ENCODE measurements around the gene ITGA11. TPM values are rescaled to one million over a fixed set of nuclear protein-coding genes. Genes with fewer than 3 reads are reported as not detected.

ITGA11 gene
- total and polyA plus RNA-seq, 2 of the 4 experiments (the other 2 are of a cell fraction): 4.1 to 6.6 TPM

DNA sequence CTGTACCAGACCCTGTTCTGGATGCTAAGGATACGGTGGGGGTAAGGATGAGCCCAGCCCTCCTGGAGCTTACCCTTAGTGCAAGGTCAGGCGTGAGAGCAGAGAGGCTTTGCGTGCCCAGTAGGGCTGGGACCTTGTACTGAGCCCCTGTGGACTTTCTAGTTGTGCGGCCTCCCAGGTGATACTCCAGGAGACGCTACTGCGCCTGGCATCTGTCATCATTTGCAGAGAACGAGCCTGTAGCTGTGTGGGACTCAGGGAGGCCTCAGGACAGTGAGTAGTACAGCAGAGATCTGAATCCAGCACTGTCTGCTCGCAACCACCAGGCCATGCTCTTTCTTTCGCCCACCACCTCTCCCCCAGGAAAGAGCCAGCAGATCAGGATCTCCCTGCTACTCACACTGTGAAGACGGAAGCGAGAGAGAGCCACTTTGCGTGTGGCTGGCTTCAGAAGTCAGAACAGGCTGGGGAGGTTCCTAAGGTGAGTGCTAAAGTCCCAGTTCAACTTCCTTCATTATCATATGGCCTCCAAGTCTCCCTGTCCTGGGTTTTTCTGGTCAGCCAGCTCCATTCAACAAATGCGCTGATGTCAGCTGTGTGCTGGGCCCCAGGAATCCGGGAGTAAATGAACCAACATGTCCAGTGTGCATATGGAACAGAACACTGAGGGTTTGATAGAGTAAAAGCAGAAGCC lies 38.2 kb upstream of the ITGA11 start:
- H3K9ac ChIP-seq (ENCODE audit: low read depth, low read length): no peak overlapping the region
- no peaks in the 10 kb centered on the region for H4K20me1 ChIP-seq (ENCODE audit: insufficient read depth, low read length)
- in situ Hi-C loops (cut with MboI; ENCODE audit: low sequenced_read_pairs) (no loop called here), intact Hi-C loops (cut with micrococcal nuclease) (no loop called here), dilution Hi-C loops (cut with HindIII; ENCODE audit: low sequenced_read_pairs, unreplicated experiment) (no loop called here)
- CTCF ChIA-PET: no interaction called here
- H3K9me3 ChIP-seq (ENCODE audit: control insufficient read depth, insufficient read depth, low read length): 0 out of 2 replicates have a peak, but pooled peaks cover 2% of the 10 kb centered on the region
- BruUV-seq (replicated peaks): no TSS peak
- H3K4ac ChIP-seq (ENCODE audit: low read depth, low read length): no peak overlapping the region
- H3K9me1 ChIP-seq (ENCODE audit: insufficient read depth, low read length): no peaks in the 10 kb centered on the region
- no peak overlapping the region for H4K8ac ChIP-seq (ENCODE audit: low read depth in 2 of 2, low read length in 2 of 2)
- H2BK5ac ChIP-seq (ENCODE audit: low read depth, low read length, poor library complexity, severe bottlenecking): no peak overlapping the region
- H2AFZ ChIP-seq (replicated peaks; ENCODE audit: low read length, poor library complexity): no peak overlapping the region
- WGBS, 2 experiments (ENCODE audit: extremely low coverage in 2 of 2, insufficient read length in 1 of 2): 87% methylated on average over 6 of the region's 14 CpGs; no CpG with 5 or more reads in 1 of the 2 experiments
- no peak overlapping the region for H4K91ac ChIP-seq (ENCODE audit: insufficient read depth, low read depth, low read length)
- H3K14ac ChIP-seq (replicated peaks; ENCODE audit: low read depth, low read length): no peak overlapping the region
- H2BK20ac ChIP-seq (ENCODE audit: low read depth, low read length): no peak overlapping the region
- H3K23ac ChIP-seq (ENCODE audit: low read depth, low read length): no peak overlapping the region
- H3K56ac ChIP-seq (ENCODE audit: extremely low read depth, insufficient read depth, low read length): no peak overlapping the region
- no peak for DNase-seq
- H2BK15ac ChIP-seq (ENCODE audit: low read depth, low read length): no peak overlapping the region
- no peak overlapping the region for H2AK9ac ChIP-seq (replicated peaks; ENCODE audit: low read depth, low read length, poor library complexity)
- TF ChIP-seq FOS (IDR thresholded peaks at IDR 0.05; ENCODE audit: low read depth, low read length) (no peak), BHLHE40 (IDR thresholded peaks at IDR 0.05; ENCODE audit: low read depth, low read length) (no peak), CEBPB (IDR thresholded peaks at IDR 0.05; ENCODE audit: low read depth, low read length) (no peak), RFX5 (IDR thresholded peaks at IDR 0.05; ENCODE audit: low read depth, low read length) (no peak), MAFK (IDR thresholded peaks at IDR 0.05; ENCODE audit: low read depth, low read length) (no peak), MAZ (IDR thresholded peaks at IDR 0.05; ENCODE audit: borderline replicate concordance, low read depth, low read length) (no peak), RCOR1 (IDR thresholded peaks at IDR 0.05; ENCODE audit: insufficient replicate concordance, low read length) (no peak), CHD1 (IDR thresholded peaks at IDR 0.05; ENCODE audit: low read depth, low read length) (no peak), MXI1 (IDR thresholded peaks at IDR 0.05; ENCODE audit: borderline replicate concordance, low read depth, low read length) (no peak), NFE2L2 (IDR thresholded peaks at IDR 0.05; ENCODE audit: low read depth, low read length) (no peak), RAD21 (IDR thresholded peaks at IDR 0.05; ENCODE audit: low read length) (no peak), POLR2A (IDR thresholded peaks at IDR 0.05; ENCODE audit: low read depth, low read length) (no peak), ELK1 (IDR thresholded peaks at IDR 0.05; ENCODE audit: borderline replicate concordance, low read depth, low read length) (no peak), SMC3 (IDR thresholded peaks at IDR 0.05; ENCODE audit: low read depth, low read length) (no peak)
- TF ChIP-seq, protein P1, sequence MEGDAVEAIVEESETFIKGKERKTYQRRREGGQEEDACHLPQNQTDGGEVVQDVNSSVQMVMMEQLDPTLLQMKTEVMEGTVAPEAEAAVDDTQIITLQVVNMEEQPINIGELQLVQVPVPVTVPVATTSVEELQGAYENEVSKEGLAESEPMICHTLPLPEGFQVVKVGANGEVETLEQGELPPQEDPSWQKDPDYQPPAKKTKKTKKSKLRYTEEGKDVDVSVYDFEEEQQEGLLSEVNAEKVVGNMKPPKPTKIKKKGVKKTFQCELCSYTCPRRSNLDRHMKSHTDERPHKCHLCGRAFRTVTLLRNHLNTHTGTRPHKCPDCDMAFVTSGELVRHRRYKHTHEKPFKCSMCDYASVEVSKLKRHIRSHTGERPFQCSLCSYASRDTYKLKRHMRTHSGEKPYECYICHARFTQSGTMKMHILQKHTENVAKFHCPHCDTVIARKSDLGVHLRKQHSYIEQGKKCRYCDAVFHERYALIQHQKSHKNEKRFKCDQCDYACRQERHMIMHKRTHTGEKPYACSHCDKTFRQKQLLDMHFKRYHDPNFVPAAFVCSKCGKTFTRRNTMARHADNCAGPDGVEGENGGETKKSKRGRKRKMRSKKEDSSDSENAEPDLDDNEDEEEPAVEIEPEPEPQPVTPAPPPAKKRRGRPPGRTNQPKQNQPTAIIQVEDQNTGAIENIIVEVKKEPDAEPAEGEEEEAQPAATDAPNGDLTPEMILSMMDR (conservative IDR thresholded peaks at IDR 0.05; ENCODE audit: low read depth, low read length): no peak
- TF ChIP-seq, protein P2, sequence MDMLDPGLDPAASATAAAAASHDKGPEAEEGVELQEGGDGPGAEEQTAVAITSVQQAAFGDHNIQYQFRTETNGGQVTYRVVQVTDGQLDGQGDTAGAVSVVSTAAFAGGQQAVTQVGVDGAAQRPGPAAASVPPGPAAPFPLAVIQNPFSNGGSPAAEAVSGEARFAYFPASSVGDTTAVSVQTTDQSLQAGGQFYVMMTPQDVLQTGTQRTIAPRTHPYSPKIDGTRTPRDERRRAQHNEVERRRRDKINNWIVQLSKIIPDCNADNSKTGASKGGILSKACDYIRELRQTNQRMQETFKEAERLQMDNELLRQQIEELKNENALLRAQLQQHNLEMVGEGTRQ (IDR thresholded peaks at IDR 0.05; ENCODE audit: low read depth, low read length): no peak
- H2AK5ac ChIP-seq (ENCODE audit: low read depth, low read length): no peak overlapping the region
- H2BK120ac ChIP-seq (ENCODE audit: low read depth, low read length): no peak overlapping the region
- ATAC-seq (ENCODE audit: low read depth): no peak
- no peaks in the 10 kb centered on the region; the same call in 1 of the 2 replicates for H3K4me1 ChIP-seq (ENCODE audit: control insufficient read depth, insufficient read depth, low read length)
- H3K4me2 ChIP-seq (ENCODE audit: low read depth, low read length): no peak overlapping the region
- no peak overlapping the region for H4K5ac ChIP-seq (ENCODE audit: low read depth, low read length)
- no peaks in the 10 kb centered on the region for H3K79me1 ChIP-seq (ENCODE audit: low read depth in 1 of 2, low read length in 2 of 2)
- H3K27me3 ChIP-seq (ENCODE audit: control insufficient read depth, insufficient read depth, low read length): peaks cover 23% of the 10 kb centered on the region
- no peak overlapping the region for H3K4me3 ChIP-seq (ENCODE audit: insufficient read depth, low read depth, low read length)
- no peaks in the 10 kb centered on the region for H3K36me3 ChIP-seq (ENCODE audit: control insufficient read depth, insufficient read depth, low read length)
- no peak overlapping the region for H3K27ac ChIP-seq (ENCODE audit: insufficient read depth, low read length)
- POLR2A ChIA-PET (ENCODE audit: unreplicated experiment): no interaction called here
- H3K18ac ChIP-seq (ENCODE audit: low read depth, low read length): no peak overlapping the region; the same call in 1 of the 2 replicates

Measured in IMR-90 (cell line).